SK-N-MC (cell line): Measurements from ENCODE around the gene TGFB2.

Experiments
- FOXP2 ChIP-seq: optimal IDR thresholded peaks from 2 replicates; pipeline ENCODE3; 2011; ENCODE audit warnings: mild to moderate bottlenecking, moderate library complexity; ENCODE audit not compliant: insufficient read depth; ENCODE audit errors: extremely low read length, control extremely low read depth
- POLR2AphosphoS5 ChIP-seq: IDR thresholded peaks from 2 replicates; pipeline ENCODE4 v1.6.1; 2012; ENCODE audit warnings: mild to moderate bottlenecking, low read depth, low read length, borderline replicate concordance

GRCh38 chr1:218390618-218391017 lies 45.5 kb downstream of the TGFB2 start:
- TF ChIP-seq POLR2AphosphoS5 (no peak), FOXP2 (no peak)
